HepG2 (cell line): ENCODE data around the gene MED20. TPM values are rescaled to one million over a fixed set of nuclear protein-coding genes. Genes with fewer than 3 reads are reported as not detected.

Source experiments
- ARHGAP35 ChIP-seq: sonication (generic); formaldehyde crosslinking; IDR thresholded peaks from 2 replicates; pipeline ENCODE4 v1.9.0; 2022; ENCODE audit warnings: mild to moderate bottlenecking, inconsistent platforms, moderate library complexity, missing genetic modification reagents, borderline replicate concordance
- ATAD3A ChIP-seq: sonication (generic); formaldehyde crosslinking; IDR thresholded peaks from 2 replicates; pipeline ENCODE4 v1.4.0; 2020; ENCODE audit warnings: missing genetic modification reagents
- ATF4 ChIP-seq, 2 experiments: fragments of 450-650 bp in 1 of 2; sonication (generic) in 1 of 2; formaldehyde crosslinking; IDR thresholded peaks; 2 replicates each; pipeline versions ENCODE4 v1.5.0 to v1.8.0; 2020 to 2022; ENCODE audit warnings: mild to moderate bottlenecking in 1 of 2, missing genetic modification reagents in 1 of 2
- E2F5 ChIP-seq: sonication (generic); formaldehyde crosslinking; conservative IDR thresholded peaks from 2 replicates; pipeline ENCODE4 v1.4.0; 2020; ENCODE audit warnings: missing genetic modification reagents
- FOXK2 ChIP-seq: fragments of 450-650 bp; IDR thresholded peaks from 2 replicates; pipeline ENCODE4 v1.6.1; 2016
- HMGXB4 ChIP-seq, 2 experiments: sonication (generic) in 1 of 2; formaldehyde crosslinking in 1 of 2; IDR thresholded peaks; 2 replicates each; pipeline versions ENCODE4 v1.4.0 to v1.6.1; 2018 to 2020; ENCODE audit warnings: missing genetic modification reagents in 2 of 2, borderline replicate concordance in 1 of 2, low read depth in 1 of 2, mild to moderate bottlenecking in 1 of 2, missing biosample characterization in 1 of 2
- HOMEZ ChIP-seq: IDR thresholded peaks from 2 replicates; pipeline ENCODE4 v1.6.1; 2016; ENCODE audit warnings: low read depth
- HOXA3 ChIP-seq: sonication (generic); formaldehyde crosslinking; IDR thresholded peaks from 2 replicates; pipeline ENCODE4 v1.5.0; 2020; ENCODE audit warnings: missing genetic modification reagents
- MAFK ChIP-seq, 2 experiments: IDR thresholded peaks in 1 of 2; conservative IDR thresholded peaks in 1 of 2; 2 replicates each; pipeline ENCODE4 v1.6.1; 2011; ENCODE audit warnings: improper control_type of control experiment in 2 of 2, low read length in 2 of 2
- NR1H2 ChIP-seq: sonication (generic); formaldehyde crosslinking; IDR thresholded peaks from 2 replicates; pipeline ENCODE4 v1.8.1; 2022; ENCODE audit warnings: low read depth, missing genetic modification reagents, borderline replicate concordance
- PRDM4 ChIP-seq: sonication (generic); formaldehyde crosslinking; IDR thresholded peaks from 2 replicates; pipeline ENCODE4 v1.9.0; 2021; ENCODE audit warnings: missing genetic modification reagents, borderline replicate concordance
- RNF2 ChIP-seq: fragments of 450-650 bp; conservative IDR thresholded peaks from 2 replicates; pipeline ENCODE4 v1.6.1; 2016; ENCODE audit warnings: low read depth
- RNF219 ChIP-seq: sonication (generic); formaldehyde crosslinking; IDR thresholded peaks from 2 replicates; pipeline ENCODE4 v1.5.0; 2020; ENCODE audit warnings: mild to moderate bottlenecking, missing genetic modification reagents
- ZBTB2 ChIP-seq: sonication (generic); formaldehyde crosslinking; IDR thresholded peaks from 2 replicates; pipeline ENCODE4 v1.8.0; 2022; ENCODE audit warnings: low read depth, missing genetic modification reagents
- ZNF143 ChIP-seq: sonication (generic); formaldehyde crosslinking; IDR thresholded peaks from 2 replicates; pipeline ENCODE4 v1.4.0; 2020; ENCODE audit warnings: missing genetic modification reagents
- ZNF30 ChIP-seq: sonication (generic); formaldehyde crosslinking; IDR thresholded peaks from 2 replicates; pipeline ENCODE4 v1.5.0; 2020; ENCODE audit warnings: mild to moderate bottlenecking, missing genetic modification reagents
- ZNF720 ChIP-seq: sonication (generic); formaldehyde crosslinking; IDR thresholded peaks from 2 replicates; pipeline ENCODE4 v1.4.0; 2020; ENCODE audit warnings: missing genetic modification reagents
- polyA plus RNA-seq, 8 experiments: library from polyadenylated mRNA; depleted of rRNA in 3 of 8; stranded (reverse) in 7 of 8; unstranded in 1 of 8; fragments of >200 nt; fragmentation: Illumina TruSeq in 4 of 8; extraction: Trizol in 4 of 8; gene quantifications; 2 replicates each; pipeline versions ENCODE4 v1.2.1 to v1.2.3, GENCODE V29; 2011 to 2016; ENCODE audit warnings: low read depth in 4 of 8, missing spikeins in 1 of 8, mixed read lengths in 1 of 8; ENCODE audit not compliant: insufficient read depth in 1 of 8
- total RNA-seq, 5 experiments: library from RNA; depleted of rRNA; stranded (reverse); fragments of >200 nt; fragmentation: Illumina TruSeq; extraction: Trizol; gene quantifications; 2 replicates each; pipeline ENCODE4 v1.2.3, GENCODE V29; 2016; ENCODE audit warnings: low read depth in 1 of 5

Gene MED20
- total and polyA plus RNA-seq, 2 of the 13 experiments (the other 11 are each of a cell fraction or from before 2014, with no cell fraction given) = 28.1 to 41.1 TPM

GRCh38 chr6:41935685-41936072, 14.7 kb upstream of the MED20 start (continued):
- TF ChIP-seq ATF4 (CRISPR knock-in tag; IDR thresholded peaks at IDR 0.05) = no peak
- TF ChIP-seq NR1H2 (CRISPR knock-in tag) = no peak
- no peak for TF ChIP-seq FOXK2
- no peak for TF ChIP-seq HMGXB4 (CRISPR knock-in tag; IDR thresholded peaks at IDR 0.05; ENCODE audit: borderline replicate concordance in 1 of 2, low read depth in 1 of 2)
- no peak for TF ChIP-seq E2F5 (CRISPR knock-in tag)
- no peak for TF ChIP-seq RNF2
- no peak for TF ChIP-seq ZNF720 (CRISPR knock-in tag)
- 0 out of 2 replicates have a peak, but pooled peaks have one; percentile 14 for TF ChIP-seq ZNF143 (CRISPR knock-in tag)
- no peak for TF ChIP-seq ARHGAP35
- TF ChIP-seq HOXA3 (CRISPR knock-in tag) = no peak
- no peak for TF ChIP-seq ZBTB2 (CRISPR knock-in tag)
- TF ChIP-seq ZNF30 (CRISPR knock-in tag) = no peak
- no peak for TF ChIP-seq HOMEZ
- no peak for TF ChIP-seq MAFK (conservative IDR thresholded peaks at IDR 0.05 in 1 of 2, IDR thresholded peaks at IDR 0.05 in 1 of 2; ENCODE audit: low read length in 2 of 2)
- TF ChIP-seq RNF219 (CRISPR knock-in tag) = no peak
- TF ChIP-seq PRDM4 (CRISPR knock-in tag) = no peak
- no peak for TF ChIP-seq ATAD3A (CRISPR knock-in tag)
